ENCODE data around the gene PRKD1.
A peak's percentile ranks its signal among the peaks of the same experiment; 100 is the strongest.

Gene PRKD1

DNA sequence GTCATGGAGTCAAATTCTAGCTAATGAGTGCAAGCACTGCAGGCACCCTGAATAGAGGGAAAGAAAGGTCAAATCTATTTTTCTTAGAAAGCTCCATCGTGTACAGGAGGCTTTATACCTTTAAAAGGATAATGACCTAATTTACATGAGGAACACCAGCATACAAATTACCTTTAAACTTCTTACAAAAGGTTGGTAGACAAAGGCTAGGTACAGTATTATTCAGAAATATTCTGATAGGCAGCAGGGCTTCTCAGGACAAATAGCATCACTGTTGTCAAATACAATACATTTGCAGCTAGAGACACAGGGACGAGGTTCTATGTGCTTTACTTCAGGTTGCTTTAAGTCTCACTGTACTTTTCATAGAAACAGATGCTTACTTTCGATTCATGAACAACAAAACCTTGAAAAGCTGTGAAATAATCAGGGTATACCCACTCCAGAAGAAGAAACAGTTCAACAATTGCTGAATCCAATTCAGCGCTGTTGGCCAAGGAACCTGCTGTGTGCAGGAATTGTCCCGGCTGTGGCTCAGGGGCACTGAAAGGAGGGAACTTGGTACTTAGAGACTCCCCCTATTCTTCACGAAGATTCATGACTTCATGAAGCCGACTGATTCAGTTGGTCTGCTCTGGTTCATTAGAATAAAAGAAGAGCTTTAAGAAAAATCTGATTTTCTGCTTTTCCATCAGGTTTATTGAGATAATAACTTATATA lies 252.9 kb downstream of the PRKD1 start:
- DNase-seq (ENCODE audit: low spot score): no peak

DNA sequence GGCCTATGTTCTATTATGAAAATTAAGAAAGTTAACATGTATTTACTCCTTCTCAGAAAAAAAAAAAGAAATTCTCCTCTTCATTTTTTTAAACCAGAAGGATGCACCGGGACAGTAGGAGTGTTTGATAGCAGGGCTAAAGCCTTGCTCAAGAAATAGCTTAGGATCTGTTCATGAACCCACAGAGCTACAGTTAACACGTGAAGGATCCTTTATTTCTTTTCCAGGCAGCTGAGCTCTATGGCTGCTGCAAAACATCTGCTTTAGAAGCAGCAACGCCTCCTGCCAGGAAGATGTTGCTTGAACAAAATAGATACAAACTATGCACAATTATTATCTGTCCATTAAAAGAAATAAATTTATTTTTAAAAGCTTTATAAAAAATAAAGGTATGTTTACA lies 254.8 kb downstream of the PRKD1 start:
- no peak for DNase-seq (ENCODE audit: low spot score)

DNA sequence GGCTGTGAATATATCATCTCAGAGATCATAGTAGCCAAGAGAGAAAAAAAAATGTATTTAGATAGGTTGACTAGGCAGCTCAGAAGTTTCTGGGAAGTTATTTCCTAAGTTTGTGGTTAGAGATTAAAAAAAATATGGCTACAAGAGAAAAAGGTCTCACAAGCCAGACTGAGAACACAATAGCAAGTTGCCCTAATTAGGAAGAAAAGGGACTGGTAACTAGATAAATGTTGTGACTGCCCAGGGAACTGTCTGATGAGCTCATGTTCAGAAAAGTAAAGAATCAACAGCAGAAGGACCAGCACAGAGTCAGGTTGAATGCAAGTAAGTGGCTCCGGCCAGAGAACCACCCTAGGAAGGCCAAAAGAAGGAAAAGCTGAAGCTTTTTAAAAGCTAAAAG lies 256.6 kb downstream of the PRKD1 start:
- no peak for DNase-seq (ENCODE audit: low spot score)

DNA sequence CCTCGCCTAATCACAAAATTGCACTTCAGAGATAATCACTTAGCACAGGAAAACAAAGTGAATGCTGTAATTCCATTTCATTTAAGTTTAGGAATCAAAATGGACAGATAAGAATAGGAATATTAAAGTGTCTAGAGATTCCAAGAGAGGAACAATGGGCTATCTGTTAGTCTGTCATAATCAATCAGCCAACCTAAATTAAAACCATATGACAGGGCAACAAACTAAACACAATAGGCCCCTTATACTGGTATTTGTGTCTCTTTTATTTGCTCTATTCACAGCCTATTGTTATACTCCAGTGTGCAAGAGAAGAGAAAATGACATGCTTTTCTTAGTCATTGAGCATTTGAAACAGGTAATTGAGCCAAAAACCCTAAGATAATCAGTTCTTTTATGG lies 259.4 kb downstream of the PRKD1 start:
- DNase-seq (ENCODE audit: low spot score): no peak

DNA sequence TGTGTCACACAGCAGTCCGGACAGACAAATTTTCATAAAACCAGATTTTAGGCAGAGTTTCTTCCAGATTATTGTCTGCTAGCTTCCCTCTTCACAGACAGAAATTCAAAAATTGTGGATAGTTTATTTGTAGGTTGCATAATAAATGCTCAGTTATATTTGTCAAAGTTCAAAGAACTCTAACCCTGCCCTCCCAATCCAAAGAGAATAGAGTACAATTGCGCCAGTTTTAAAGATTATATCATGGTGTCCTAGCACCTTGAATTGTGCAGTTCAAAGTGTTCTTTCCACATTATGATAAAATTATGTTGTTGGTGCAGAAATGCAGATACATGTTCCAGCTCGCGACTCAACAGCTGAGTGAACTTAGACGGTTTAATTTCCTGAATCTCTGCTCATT lies 263.1 kb downstream of the PRKD1 start:
- no peak for DNase-seq (ENCODE audit: low spot score)

DNA sequence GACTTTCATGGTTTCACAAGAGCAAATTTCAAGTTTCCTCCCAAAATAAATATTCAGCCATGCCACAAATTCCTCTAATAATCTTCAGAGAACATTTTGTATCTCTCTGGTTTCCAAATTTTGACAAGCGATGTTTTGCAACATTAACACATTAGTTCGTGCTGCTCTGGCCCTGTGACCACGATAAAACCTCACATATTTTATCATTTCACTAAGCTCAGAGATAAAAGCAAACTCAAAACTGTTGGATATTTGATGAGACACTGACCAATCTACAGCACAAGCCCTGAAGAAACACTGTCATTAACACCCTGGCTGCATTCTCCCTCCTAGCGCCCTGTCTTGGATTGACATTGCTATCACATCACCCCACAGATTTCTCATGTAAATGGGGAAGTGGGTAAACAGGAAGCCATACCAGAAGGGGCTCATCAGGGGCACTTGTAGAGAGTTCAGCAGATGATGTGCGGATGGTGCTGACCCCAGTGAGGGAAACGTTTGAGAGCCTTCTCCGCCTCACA lies 264.3 kb downstream of the PRKD1 start:
- DNase-seq (ENCODE audit: low spot score): peak; percentile 48

DNA sequence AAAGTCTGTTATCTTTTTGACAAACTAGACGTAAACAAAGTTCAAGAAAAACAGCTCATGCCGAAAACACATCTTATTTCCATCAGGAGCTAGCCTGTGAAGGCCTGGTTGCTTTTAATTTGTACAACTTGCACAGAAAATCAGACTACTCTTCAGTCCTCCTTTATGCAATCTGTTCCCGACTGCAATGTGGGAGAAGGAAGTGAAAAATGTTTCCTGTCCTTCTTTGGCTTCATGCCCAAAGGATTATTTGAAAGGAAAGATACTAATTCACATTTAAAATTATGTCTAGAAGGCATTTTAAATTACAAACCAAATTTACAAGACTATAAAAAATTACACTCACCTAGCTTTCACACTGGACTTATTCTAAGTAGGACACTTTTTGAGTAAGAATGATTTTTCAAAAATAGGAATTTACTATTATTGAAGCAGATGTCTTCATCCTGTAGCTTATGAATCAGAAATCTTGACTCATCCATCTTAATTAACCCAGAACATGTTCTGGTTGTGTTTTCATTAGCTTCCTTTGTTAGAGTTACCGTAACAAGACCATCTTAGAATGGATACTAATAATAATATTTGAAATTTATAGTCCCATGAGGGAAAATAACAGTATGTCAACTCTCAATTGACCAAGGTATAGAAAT lies 272.6 kb downstream of the PRKD1 start:
- DNase-seq (ENCODE audit: low spot score): no peak

DNA sequence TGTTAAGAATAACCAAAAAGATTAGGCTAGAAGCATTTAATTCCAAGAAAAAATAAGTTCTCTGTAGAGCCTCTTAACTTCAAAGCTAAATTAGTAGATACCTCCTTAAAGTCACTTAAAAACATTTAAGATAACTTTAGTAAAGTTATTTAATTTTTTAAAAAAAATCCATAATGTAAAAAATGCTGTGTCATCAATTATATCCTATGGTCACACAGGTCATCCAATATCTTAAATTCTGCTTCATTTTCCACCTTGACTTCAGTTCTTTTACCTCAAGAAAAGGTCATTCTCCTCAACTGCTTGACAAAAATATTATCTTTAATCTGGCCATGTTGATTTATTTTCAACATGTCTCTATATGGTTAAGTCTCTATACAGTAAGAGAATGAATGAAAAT lies 274.3 kb downstream of the PRKD1 start:
- DNase-seq (ENCODE audit: low spot score): no peak

DNA sequence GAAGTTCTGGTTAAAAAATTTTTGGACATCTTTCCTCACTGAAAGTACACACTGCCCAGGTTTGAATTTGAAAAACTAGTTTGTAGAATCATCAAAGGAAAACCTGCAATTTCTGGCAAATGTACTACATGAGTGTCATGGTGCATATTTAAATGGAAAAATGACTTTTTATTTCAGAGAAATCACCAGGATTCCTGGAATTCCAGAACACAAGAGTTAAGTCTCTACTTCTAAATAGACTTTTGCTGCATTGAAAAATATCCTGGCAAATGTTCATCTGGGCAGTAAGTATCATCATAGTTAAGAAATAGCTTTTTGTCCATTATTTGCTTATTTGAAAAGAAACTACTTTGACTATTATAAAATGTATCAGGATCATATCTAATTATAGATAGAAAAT lies 275.1 kb downstream of the PRKD1 start:
- DNase-seq (ENCODE audit: low spot score): no peak

DNA sequence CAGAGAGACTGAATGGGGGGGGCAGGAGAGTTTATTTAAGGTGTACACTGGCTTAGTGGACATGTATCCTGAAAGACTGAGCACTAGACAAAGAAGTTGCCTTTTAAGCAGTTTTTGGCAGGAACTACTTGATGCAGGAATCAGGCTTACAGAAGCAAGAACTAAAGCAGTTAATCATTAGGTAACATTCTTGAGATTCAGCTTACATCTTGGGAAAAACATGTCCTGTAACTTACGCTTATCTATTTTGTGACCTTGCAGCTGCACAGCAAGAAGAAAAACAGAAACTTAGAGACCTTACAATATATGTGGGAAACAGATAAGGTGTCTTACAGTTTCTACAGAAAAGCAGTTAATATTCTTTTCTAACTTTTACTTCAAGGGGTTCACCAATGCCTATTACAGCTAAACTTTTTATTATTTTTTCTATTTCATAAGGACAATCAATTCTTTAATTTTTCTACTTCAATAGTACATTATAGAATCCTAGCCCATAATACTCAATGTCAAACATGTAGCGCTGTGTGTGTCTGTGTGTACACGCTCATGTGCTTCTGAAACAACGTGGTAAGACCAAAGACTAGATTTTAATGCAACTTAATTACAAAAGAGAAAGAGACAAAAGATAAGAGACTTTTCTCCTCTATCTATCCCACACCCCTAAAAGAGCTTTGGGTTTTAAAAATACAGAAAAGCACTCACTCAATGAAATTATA lies 276.9 kb downstream of the PRKD1 start:
- DNase-seq (ENCODE audit: low spot score): no peak

DNA sequence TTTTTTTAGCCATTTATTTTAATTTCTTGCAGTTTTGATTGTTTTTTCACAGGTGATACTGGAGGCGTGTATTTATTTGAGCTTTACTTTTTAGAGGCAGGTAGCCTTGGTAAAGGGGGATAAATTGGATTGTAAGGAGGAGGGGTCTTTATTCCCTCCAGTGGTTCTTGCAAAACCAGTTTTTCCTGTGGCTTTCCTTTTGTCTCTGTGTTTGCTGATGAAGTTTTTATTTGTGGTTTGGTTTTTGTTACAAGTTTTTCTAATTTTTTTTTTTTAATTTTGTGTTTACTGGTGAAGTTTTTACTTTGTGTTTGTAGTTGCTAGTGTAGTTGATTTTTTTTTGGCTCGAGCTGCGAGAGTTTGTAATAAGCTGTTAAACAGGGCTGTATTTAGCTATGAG lies 278.5 kb downstream of the PRKD1 start:
- DNase-seq (ENCODE audit: low spot score): no peak

DNA sequence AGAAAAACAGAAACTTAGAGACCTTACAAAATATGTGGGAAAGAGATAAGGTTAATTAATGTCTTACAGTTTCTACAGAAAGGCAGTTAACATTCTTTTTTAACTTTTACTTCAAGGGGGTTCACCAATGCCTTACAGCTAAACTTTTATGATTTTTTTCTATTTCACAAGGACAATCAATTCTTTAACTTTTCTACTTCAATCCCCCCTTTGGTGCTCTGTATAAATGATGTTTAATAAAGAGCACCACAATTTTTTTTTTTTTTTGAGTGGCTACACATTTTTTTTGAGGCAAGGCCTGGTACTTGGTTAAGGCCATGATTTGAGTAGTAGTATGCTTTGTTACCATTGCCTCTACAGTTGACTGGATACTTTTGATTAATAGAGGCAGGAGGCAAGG lies 279.6 kb downstream of the PRKD1 start:
- DNase-seq (ENCODE audit: low spot score): no peak

DNA sequence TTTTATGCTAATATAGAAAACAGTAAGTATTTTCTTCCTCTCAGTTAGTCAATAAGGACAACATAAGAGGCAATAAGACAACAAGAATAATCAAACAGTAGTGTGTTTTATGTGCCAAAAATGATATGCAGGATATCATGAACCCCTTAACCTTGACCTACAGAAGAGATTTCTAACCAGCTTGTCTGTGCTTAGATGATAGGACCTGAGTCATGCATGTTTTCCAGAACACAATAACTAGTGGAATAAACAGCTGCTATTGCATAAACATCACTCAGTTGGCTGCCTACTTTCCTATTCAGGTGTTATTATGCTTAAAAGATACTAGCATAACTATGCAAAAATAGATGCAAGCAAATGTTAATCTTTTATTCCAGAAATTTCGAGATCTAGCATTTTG lies 282.5 kb downstream of the PRKD1 start:
- DNase-seq (ENCODE audit: low spot score): no peak

DNA sequence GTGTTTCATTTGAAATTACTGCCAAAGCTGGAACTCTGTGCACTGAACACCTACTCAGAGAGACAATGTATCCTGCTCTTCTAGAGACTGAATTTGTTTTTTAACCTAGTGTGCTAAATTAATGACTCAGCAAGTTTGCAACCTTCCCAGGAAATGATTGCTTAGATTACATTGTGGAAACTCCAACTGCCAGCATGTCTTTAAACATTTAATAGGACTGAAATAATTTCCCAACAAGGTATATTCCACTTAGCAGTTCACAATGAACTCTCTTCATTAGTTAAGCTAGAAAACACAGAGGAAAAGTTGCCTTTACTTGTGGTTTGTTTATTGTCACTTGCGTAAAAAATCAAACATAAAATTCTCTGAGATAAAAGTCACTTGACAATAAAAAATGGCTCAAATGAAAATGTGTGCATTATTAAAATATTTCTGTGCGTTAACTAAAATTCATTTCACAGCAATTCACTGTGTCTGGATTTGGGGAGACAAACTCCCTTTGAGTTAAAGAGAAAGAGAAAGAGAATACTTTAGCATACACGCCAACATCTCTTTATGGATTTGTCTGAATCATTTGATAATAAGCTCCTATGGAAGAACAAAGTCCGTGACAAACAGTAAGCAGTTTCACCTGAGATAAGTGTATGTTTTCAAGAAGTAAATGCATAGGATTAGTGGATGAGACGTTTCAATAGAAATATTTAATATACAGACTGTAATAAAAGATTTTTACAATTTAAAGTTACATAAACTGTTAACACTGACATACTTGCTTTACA lies 284.0 kb downstream of the PRKD1 start:
- DNase-seq (ENCODE audit: low spot score): no peak

DNA sequence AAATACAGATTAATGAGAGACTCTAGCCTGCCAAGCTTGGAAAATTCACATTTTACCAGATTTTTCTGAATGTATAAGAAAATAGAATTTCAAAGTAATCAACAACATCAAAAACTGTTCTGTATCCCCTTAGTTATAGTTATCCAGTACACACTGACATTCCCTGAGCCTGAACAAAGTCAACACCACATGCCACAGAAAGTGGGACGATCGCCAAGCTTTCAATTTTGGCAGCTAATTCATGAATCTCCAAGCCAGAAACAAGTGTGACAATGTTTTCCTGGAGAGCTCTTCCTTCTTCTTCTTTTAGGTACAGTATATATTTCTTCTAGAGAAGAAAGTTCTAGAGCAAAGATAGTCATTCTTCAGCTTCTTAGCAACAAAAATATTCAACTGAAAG lies 290.2 kb downstream of the PRKD1 start:
- DNase-seq (ENCODE audit: low spot score): no peak

DNA sequence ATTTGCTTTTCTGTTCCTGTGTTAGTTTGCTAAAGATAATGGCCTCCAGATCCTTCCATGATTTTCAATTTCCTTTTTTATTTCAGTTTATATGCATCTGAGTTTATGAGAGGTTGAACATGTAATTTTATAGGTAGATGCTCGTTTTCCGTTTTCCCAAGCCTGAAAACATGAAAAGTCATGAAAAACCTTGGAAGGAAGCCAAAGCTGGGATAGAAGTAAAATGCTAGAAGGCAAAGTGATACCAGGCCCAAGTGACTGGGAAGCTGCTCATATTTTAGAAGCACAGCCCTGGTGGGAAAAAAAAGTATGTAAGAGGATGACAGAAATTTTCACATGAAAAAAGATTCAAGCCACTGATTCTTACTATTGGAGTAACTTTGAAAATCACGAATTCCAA lies 290.8 kb downstream of the PRKD1 start:
- DNase-seq (ENCODE audit: low spot score): no peak

DNA sequence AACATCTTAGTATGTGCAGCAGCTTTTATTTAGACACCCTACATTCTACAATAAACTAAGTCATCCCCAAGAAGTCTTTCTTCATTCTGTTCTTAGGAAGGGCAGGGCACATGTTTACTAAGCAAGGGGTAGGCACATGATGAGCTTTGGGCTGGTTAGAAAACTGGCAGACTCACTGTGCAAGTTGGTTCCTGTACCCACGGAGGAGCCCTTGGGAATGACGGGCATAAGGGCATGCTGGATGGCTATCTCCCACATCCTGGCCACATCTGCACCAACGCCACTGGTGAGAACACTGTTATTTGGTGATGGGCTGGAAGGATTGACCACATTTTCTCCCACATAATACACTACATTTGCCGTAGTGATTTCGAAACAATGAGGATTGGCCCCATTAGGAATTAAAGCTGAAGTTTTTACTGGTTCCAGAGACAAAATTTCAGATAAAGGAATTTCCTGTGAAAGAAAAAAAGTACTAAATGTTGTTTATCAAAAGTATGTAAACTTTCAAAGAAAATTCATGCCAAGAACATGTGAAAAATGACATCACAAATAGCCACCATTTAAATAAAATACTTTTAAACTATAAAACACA lies 297.0 kb downstream of the PRKD1 start:
- DNase-seq (ENCODE audit: low spot score): no peak

DNA sequence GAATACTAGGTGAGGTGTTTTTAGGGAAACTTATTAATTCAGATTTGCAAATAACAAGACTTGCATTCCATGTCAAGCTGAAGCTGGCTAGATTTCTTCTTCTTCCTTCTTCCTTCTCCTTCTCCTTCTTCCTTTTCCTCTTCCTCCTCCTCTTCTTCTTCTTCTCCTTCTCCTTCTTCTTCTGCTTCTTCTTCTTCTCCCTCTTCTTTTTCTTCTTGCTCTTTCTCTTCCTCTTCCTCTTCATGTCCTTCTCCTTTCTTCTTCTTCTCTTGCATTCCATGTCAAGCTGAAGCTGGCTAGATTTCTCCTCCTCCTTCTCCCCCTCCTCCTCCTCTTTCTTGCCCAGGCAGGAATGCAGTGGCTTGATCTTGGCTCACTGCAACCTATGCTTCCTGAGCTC lies 297.8 kb downstream of the PRKD1 start:
- no peak for DNase-seq (ENCODE audit: low spot score)

DNA sequence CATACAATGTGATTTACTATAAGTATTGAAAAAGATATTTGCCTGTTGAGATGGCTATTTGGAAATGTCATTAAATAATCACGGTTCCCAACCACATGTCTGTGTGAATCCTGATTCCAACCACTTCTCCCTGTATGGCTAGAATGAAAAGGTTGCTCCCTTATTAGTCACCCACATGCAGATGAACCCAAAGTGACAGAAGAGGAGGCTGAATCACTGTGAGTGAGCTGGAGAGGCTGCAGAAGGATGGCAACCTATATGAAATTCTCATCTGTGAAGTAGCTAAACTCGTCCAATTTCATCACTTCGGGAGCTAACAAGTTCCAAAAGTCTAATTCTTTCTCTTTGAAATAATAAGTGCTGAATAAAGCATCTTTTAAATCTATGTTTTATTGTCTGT lies 300.5 kb downstream of the PRKD1 start:
- DNase-seq (ENCODE audit: low spot score): no peak

DNA sequence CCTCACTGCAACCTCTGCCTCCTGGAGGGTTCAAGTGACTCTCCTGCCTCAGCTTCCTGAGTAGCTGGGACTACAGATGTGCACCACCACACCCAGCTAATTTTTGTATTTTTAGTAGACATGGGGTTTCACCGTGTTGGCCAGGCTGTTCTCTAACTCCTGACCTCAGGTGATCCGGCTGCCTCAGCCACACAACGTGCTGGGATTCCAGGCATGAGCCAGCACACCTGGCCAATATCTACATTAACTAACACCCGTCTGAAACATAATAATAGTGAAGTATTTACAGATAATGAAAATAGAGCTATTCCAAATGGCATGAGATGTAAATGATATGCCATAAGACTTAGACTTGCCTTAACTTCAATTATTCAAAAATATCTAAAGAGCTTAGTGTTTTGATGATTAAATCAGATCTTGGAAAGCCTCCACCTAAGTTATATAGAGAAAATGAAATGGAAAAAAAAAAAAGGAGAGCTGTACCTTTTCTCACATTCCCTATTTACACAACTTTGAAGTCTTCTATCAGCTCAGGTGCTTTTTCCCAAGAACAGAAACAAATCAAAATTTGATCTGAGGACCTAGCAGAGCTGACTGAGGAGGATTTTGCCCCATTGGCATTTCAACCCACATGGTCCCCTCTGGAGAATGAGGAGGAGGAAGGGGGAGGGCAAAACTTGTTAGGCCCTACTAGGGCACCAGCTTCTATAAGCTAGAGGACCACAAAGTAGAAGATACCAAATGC lies 309.2 kb downstream of the PRKD1 start:
- no peak for DNase-seq (ENCODE audit: low spot score)

DNA sequence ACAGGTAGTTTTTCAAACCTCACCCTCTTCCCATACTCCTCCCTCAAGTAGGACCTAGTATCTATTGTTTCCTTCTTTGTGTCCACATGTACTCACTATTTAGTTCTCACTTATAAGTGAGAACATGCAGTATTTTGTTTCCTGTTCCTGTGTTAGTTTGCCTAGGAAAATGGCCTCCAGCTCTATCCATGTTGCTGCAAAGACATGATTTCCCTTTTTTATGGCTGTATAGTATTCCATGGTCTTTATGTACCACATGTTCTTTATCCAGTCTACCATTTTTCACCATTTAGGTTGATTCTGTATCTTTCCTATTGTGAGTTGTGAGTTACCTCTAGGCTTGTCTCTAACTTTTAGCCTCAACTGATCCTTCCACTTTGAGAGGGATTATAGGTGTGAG lies 310.7 kb downstream of the PRKD1 start:
- no peak for DNase-seq (ENCODE audit: low spot score)

Data from iPS-NIHi11 (cell line).